ENCODE measurements around the gene ASCL2.

The ASCL2 gene

DNA sequence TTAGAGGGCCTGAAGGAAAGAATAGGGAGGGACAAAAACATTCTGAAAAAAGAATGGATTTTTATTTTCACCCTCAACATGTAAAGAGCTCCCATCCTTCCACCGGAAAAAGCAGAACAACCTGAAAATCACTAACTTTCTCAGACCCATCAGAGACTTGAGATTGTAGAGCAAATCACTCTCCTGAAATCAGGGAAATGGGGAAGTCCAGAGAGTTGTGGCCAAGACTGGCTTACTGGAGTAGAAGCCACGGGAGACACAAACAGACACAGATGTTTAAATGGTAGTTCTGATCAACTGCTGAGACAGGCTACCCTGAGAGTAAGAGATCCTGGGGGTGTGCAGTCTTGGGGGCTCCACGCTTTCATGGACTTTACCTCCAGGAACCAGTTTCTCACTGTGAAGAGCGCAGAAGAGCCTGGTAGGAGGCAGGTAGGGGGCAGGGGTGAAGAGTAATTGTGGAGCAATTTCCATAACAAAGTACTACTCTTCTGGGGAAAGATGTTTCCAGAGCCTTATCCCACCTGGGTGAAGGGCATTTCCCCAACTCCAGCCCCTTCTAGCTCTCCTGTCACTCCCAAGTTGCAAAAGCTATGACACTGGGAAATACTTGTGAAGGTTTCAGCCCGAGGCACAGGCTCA is 47.1 kb downstream of the ASCL2 start:
- no peak for DNase-seq

GRCh38 chr11:2222451-2222850 is 47.9 kb downstream of the ASCL2 start:
- no peak for DNase-seq

DNA sequence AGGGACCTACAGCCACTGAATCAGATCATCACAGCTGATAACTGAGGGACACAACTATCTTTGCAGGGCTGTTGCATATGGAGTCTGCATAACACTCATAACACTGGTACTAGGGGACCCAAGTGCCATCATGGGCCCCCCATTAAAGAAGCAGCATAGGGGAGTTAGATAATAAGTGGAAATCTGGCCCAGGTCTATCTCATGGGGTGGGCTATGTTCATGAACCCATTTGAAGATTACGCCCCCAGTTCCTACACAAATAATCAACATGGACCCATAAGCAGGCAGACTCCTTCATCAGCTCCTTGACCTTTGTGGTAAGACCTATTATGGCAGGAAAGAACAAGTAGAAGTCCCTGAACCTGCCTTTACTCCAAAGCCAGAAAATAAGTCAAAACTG is 48.8 kb downstream of the ASCL2 start:
- no peak for DNase-seq

DNA sequence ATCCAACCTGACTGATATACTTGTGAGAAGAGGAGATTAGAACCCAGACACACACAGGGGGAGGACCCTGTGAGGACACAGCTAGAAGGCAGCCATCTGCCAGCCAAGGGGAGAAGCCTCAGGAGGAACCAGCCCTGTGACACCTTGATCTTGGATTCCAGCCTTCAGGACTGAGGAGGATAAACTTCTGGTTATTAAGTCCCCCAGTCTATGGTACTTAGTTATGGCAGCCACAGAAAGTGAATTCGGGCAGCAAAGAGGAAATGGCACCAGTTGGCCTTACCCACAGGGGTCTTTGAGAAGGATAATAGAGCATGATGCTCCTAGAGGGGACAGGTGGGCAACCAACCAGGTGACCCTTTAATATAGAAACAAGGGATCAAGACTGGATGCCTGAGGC is 49.4 kb downstream of the ASCL2 start:
- DNase-seq: no peak

- no peak for DNase-seq
These were observed 50.1 kb downstream of the ASCL2 start for GRCh38 chr11:2220173-2220771.

DNA sequence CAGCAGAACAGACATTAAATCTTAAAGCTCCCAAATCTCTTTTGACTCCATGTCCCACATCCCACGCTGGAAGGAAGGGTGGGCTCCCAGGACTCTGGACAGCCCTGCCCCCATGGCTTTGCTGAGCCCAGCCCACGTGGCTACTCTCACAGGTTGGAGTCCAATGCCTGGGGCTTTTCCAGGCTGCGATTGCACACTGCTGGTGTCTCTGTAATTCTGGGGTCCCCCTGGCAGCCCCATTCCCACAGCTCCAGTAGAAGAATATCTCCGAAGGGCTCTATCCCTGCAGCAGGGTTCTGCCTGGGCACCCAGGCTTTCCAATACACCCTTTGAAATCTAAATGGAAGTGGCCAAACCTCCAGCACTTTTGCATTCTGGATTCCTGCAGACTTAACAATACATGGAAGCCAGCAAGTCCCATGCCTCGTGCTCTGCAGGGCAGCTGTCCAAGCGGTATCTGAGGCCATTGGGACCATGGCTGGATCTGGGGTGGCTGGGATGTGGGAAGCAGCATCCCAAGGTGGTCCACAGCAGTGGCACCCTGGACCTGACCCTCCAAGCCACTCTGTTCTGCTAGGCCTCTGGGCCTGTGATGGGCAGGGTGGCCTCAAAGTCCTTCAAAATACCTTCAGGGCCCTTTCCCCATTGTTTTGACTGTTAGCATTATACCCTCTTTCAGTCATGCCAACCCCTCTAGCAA is 50.9 kb downstream of the ASCL2 start:
- DNase-seq: no peak

Measured in cortex of kidney (tissue), 1 donor.